Ishikawa (cell line): ENCODE results near the gene CSTPP1.

ENCODE experiments used
- CEBPB ChIP-seq: IDR thresholded peaks from 2 replicates; pipeline ENCODE4 v1.6.1; 2012
- CREB1 ChIP-seq: IDR thresholded peaks from 2 replicates; pipeline ENCODE4 v1.6.1; 2012; ENCODE audit warnings: low read depth
- EGR1 ChIP-seq: IDR thresholded peaks from 2 replicates; pipeline ENCODE4 v1.6.1; 2012
- EP300 ChIP-seq: IDR thresholded peaks from 2 replicates; pipeline ENCODE4 v1.6.1; 2012; ENCODE audit warnings: borderline replicate concordance
- FOXM1 ChIP-seq: IDR thresholded peaks from 2 replicates; pipeline ENCODE4 v1.6.1; 2012; ENCODE audit warnings: low read depth, borderline replicate concordance
- MAX ChIP-seq: IDR thresholded peaks from 2 replicates; pipeline ENCODE4 v1.6.1; 2012
- NFIC ChIP-seq: IDR thresholded peaks from 2 replicates; pipeline ENCODE4 v1.6.1; 2012
- RAD21 ChIP-seq: IDR thresholded peaks from 2 replicates; pipeline ENCODE4 v1.6.1; 2012; ENCODE audit warnings: low read depth
- REST ChIP-seq: IDR thresholded peaks from 2 replicates; pipeline ENCODE4 v1.6.1; 2012; ENCODE audit warnings: low read depth, mild to moderate bottlenecking
- TAF1 ChIP-seq: IDR thresholded peaks from 2 replicates; pipeline ENCODE4 v1.6.1; 2012; ENCODE audit warnings: low read depth, mild to moderate bottlenecking
- TCF12 ChIP-seq: IDR thresholded peaks from 2 replicates; pipeline ENCODE4 v1.6.1; 2012; ENCODE audit warnings: low read depth
- TEAD4 ChIP-seq: IDR thresholded peaks from 2 replicates; pipeline ENCODE4 v1.6.1; 2012
- USF1 ChIP-seq: IDR thresholded peaks from 2 replicates; pipeline ENCODE4 v1.6.1; 2012
- YY1 ChIP-seq: IDR thresholded peaks from 2 replicates; pipeline ENCODE4 v1.6.1; 2012; ENCODE audit warnings: low read depth
- ZBTB7A ChIP-seq: IDR thresholded peaks from 2 replicates; pipeline ENCODE4 v1.6.1; 2012; ENCODE audit warnings: low read depth

CSTPP1 gene

GRCh38 chr11:46898396-46899095 lies 38.0 kb upstream of the CSTPP1 start:
- TF ChIP-seq MAX, result peak; percentile 67
- TF ChIP-seq USF1, result no peak
- no peak for TF ChIP-seq CREB1
- TF ChIP-seq TAF1, result no peak
- peak; percentile 80 for TF ChIP-seq YY1
- TF ChIP-seq CEBPB, result no peak
- TF ChIP-seq NFIC, result peak; percentile 30; the same call in 1 of the 2 replicates
- no peak; the same call in 1 of the 2 replicates for TF ChIP-seq RAD21
- peak; percentile 31; the same call in 1 of the 2 replicates for TF ChIP-seq TCF12
- peak; percentile 33; the same call in 1 of the 2 replicates for TF ChIP-seq TEAD4
- TF ChIP-seq ZBTB7A, result no peak
- no peak for TF ChIP-seq FOXM1

GRCh38 chr11:46899501-46900025 lies 37.0 kb upstream of the CSTPP1 start:
- no peak for TF ChIP-seq NFIC
- TF ChIP-seq TCF12, result no peak

GRCh38 chr11:46900091-46900746 lies 36.3 kb upstream of the CSTPP1 start:
- TF ChIP-seq CEBPB (0 out of 2 replicates have a peak, but pooled peaks have one; percentile 8), TEAD4 (no peak)

GRCh38 chr11:46901156-46901555 lies 35.4 kb upstream of the CSTPP1 start:
- TF ChIP-seq NFIC (no peak), CEBPB (peak; percentile 67)

- no peak for TF ChIP-seq ZBTB7A
- TF ChIP-seq USF1, result no peak
- no peak for TF ChIP-seq EP300
- no peak for TF ChIP-seq TEAD4
- TF ChIP-seq NFIC, result no peak
- no peak for TF ChIP-seq EGR1
- TF ChIP-seq MAX, result no peak
- no peak for TF ChIP-seq CEBPB
- TF ChIP-seq YY1, result no peak
- no peak for TF ChIP-seq REST
Measured at GRCh38 chr11:46902694-46903093, 33.9 kb upstream of the CSTPP1 start.

- TF ChIP-seq ZBTB7A, result no peak
- TF ChIP-seq TAF1, result no peak
- no peak for TF ChIP-seq CREB1
- TF ChIP-seq USF1, result no peak
- TF ChIP-seq CEBPB, result no peak
- TF ChIP-seq TCF12, result no peak
- TF ChIP-seq NFIC, result no peak
Measured at GRCh38 chr11:46903846-46904245, 32.7 kb upstream of the CSTPP1 start.

- no peak for TF ChIP-seq YY1
- no peak for TF ChIP-seq FOXM1
- TF ChIP-seq REST, result no peak
- no peak for TF ChIP-seq NFIC
- TF ChIP-seq TAF1, result no peak
Measured at GRCh38 chr11:46905806-46906205, 30.8 kb upstream of the CSTPP1 start.
